Smooth muscle cell (in vitro differentiated cells): ENCODE data around the gene METRN. TPM values are rescaled to one million over a fixed set of nuclear protein-coding genes. Genes with fewer than 3 reads are reported as not detected.

Experiments
- DNase-seq: peaks from one replicate; lab custom pipeline; 2025; ENCODE audit not compliant: unreplicated experiment; lab: John Stamatoyannopoulos, UW
- H2AFZ ChIP-seq: fragments of 200-600 bp; sonication (generic); 2 replicates; pipeline ENCODE4 v1.6.0; 2016; ENCODE audit warnings: antibody characterized with exemption, low read depth, mild to moderate bottlenecking
- H3F3A ChIP-seq: fragments of 200-600 bp; sonication (generic); 2 replicates; pipeline ENCODE4 v1.6.0; 2017; ENCODE audit warnings: antibody characterized with exemption, low read depth
- H3K27ac ChIP-seq: fragments of 200-600 bp; sonication (generic); 2 replicates; pipeline ENCODE4 v1.5.1; 2016; ENCODE audit warnings: low read depth, mild to moderate bottlenecking
- H3K27me3 ChIP-seq: fragments of 200-600 bp; sonication (generic); 2 replicates; pipeline ENCODE4 v1.6.1; 2016; ENCODE audit warnings: low read depth, mild to moderate bottlenecking
- H3K36me3 ChIP-seq: fragments of 200-600 bp; sonication (generic); 2 replicates; pipeline ENCODE4 v1.5.1; 2016; ENCODE audit warnings: low read depth
- H3K4me1 ChIP-seq: fragments of 200-600 bp; sonication (generic); 2 replicates; pipeline ENCODE4 v1.5.1; 2016; ENCODE audit warnings: low read depth
- H3K4me2 ChIP-seq: fragments of 200-600 bp; sonication (generic); 2 replicates; pipeline ENCODE4 v1.6.0; 2016; ENCODE audit warnings: mild to moderate bottlenecking
- H3K4me3 ChIP-seq: fragments of 200-600 bp; sonication (generic); 2 replicates; pipeline ENCODE4 v1.5.1; 2016; ENCODE audit warnings: mild to moderate bottlenecking
- H3K79me2 ChIP-seq: fragments of 200-600 bp; sonication (generic); 2 replicates; pipeline ENCODE4 v1.6.0; 2016; ENCODE audit warnings: low read depth, mild to moderate bottlenecking
- H3K9ac ChIP-seq: fragments of 200-600 bp; sonication (generic); 2 replicates; pipeline ENCODE4 v1.6.0; 2016; ENCODE audit warnings: low read depth
- H3K9me3 ChIP-seq: fragments of 200-600 bp; sonication (generic); replicated peaks from 2 replicates; pipeline ENCODE4 v1.5.1; 2016; ENCODE audit warnings: low read depth
- H4K20me1 ChIP-seq: fragments of 200-600 bp; sonication (generic); 2 replicates; pipeline ENCODE4 v1.6.0; 2016; ENCODE audit warnings: low read depth
- CTCF ChIP-seq: fragments of 200-600 bp; sonication (generic); IDR thresholded peaks from 2 replicates; pipeline ENCODE4 v1.5.1; 2017; ENCODE audit warnings: borderline replicate concordance, mild to moderate bottlenecking, antibody characterized with exemption; ENCODE audit not compliant: insufficient read depth, poor library complexity, severe bottlenecking
- WGBS: methylation state at CpG from one replicate; pipeline ENCODE4 v1.1.7; 2016; ENCODE audit warnings: low lambda C conversion rate; 5-methylcytosine and 5-hydroxymethylcytosine counted together
- polyA plus RNA-seq: library from polyadenylated mRNA; unstranded; fragments of >200 nt; fragmentation: Nextera tagmentation; extraction: Ambion mirVana; gene quantifications from 2 replicates; pipeline ENCODE4 v1.2.1, GENCODE V29; 2016
- total RNA-seq: library from RNA; depleted of rRNA; stranded (reverse); fragments of >200 nt; gene quantifications from 2 replicates; pipeline ENCODE4 v1.2.3, GENCODE V29; 2014

Gene METRN
- total and polyA plus RNA-seq, 2 experiments from 2014 or later = 30.6 to 193 TPM

- Histone ChIP-seq H4K20me1 (no peaks in the 10 kb centered on the region), H3K79me2 (no peaks in the 10 kb centered on the region), H3K27ac (no peak overlapping the region), H3K9ac (no peak overlapping the region), H3F3A (no peaks in the 10 kb centered on the region), H3K4me3 (no peak overlapping the region), H3K9me3 (no peaks in the 10 kb centered on the region), H3K4me1 (no peaks in the 10 kb centered on the region), H3K4me2 (no peak overlapping the region), H2AFZ (no peak overlapping the region), H3K27me3 (no peaks in the 10 kb centered on the region), H3K36me3 (no peaks in the 10 kb centered on the region)
- DNase-seq = no peak
- 94% methylated on average over 21 of the region's 29 CpGs for WGBS
- TF ChIP-seq CTCF = no peak
Observed at GRCh38 chr16:765488-765865, 50.6 kb downstream of the METRN start.

DNA sequence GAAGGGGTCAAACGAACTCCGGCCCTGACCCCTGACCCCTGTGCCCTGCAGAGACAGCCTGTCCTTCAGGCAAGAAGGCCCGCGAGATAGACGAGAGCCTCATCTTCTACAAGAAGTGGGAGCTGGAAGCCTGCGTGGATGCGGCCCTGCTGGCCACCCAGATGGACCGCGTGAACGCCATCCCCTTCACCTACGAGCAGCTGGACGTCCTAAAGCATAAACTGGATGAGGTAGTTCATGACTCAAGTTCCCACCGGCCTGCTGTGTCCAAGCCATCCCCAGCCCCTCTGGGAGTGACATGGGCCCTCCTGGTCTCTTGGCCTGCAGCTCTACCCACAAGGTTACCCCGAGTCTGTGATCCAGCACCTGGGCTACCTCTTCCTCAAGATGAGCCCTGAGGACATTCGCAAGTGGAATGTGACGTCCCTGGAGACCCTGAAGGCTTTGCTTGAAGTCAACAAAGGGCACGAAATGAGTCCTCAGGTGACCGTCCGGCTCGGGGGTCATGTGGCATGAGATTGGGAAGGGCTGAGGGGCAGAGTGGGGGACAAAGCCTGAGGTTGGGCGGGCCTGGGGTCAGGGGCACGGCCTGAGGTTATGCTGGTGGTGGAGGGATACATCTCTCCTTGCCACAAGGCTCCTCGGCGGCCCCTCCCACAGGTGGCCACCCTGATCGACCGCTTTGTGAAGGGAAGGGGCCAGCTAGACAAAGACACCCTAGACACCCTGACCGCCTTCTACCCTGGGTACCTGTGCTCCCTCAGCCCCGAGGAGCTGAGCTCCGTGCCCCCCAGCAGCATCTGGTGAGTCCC is 51.3 kb downstream of the METRN start:
- no peak overlapping the region for H2AFZ ChIP-seq
- H3K4me2 ChIP-seq = no peak overlapping the region
- H3K36me3 ChIP-seq = no peaks in the 10 kb centered on the region
- no peak overlapping the region for H3K4me3 ChIP-seq
- H3K79me2 ChIP-seq = no peaks in the 10 kb centered on the region
- no peaks in the 10 kb centered on the region for H3K4me1 ChIP-seq
- DNase-seq = no peak
- no peak for TF ChIP-seq CTCF
- WGBS = 93% methylated on average over 29 of the region's 29 CpGs
- H4K20me1 ChIP-seq = no peaks in the 10 kb centered on the region
- H3K9me3 ChIP-seq = no peaks in the 10 kb centered on the region
- H3K27ac ChIP-seq = no peak overlapping the region
- no peaks in the 10 kb centered on the region for H3F3A ChIP-seq
- H3K9ac ChIP-seq = no peak overlapping the region
- no peaks in the 10 kb centered on the region for H3K27me3 ChIP-seq

DNA sequence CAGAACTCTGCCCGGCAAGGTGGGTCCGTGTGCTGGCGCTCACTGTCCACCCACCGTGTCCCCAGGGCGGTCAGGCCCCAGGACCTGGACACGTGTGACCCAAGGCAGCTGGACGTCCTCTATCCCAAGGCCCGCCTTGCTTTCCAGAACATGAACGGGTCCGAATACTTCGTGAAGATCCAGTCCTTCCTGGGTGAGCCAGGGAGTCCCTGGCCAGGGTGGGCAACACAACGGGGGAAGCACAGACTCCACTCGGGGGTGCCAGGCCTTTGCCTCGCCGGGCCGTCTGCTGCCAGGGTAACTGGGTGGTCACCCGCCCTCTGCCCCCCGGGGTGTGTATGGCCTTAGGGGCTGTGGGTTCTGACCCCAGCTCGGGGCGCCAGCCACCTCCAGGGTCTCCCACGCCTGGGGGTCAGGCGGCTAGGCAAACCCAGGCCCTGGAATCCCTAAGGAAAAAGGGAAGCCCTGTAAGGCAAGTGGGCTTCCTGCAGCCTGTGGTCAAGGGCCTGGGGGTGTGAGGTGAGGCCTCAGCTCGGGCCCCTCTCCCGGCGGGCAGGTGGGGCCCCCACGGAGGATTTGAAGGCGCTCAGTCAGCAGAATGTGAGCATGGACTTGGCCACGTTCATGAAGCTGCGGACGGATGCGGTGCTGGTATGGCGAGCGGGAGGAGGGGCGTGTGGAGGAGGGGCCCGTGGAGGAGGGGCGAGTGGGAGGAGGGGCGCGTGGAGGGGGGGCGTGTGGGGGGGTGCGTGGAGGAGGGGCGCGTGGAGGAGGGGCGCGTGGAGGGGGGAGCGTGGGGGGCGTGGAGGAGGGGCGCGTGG is 52.1 kb downstream of the METRN start:
- Histone ChIP-seq H3F3A (no peaks in the 10 kb centered on the region), H4K20me1 (no peaks in the 10 kb centered on the region), H3K36me3 (no peaks in the 10 kb centered on the region), H3K79me2 (no peaks in the 10 kb centered on the region), H3K27me3 (no peaks in the 10 kb centered on the region), H3K4me2 (no peak overlapping the region), H3K4me3 (no peak overlapping the region), H3K9ac (no peak overlapping the region), H2AFZ (no peak overlapping the region), H3K4me1 (no peaks in the 10 kb centered on the region), H3K9me3 (no peaks in the 10 kb centered on the region), H3K27ac (no peak overlapping the region)
- DNase-seq = no peak
- TF ChIP-seq CTCF = no peak
- WGBS = 91% methylated on average over 29 of the region's 48 CpGs
